Lung (tissue), 12 donors: Measurements from ENCODE around the gene SNED1. TPM values are rescaled to one million over a fixed set of nuclear protein-coding genes. Genes with fewer than 3 reads are reported as not detected.

Source experiments
- ATAC-seq: fragments of 200-7000 bp; cut with Tn5 transposase; one replicate; pipeline ENCODE4 v1.9.1; 2020; ENCODE audit warnings: moderate number of reproducible peaks; ENCODE audit not compliant: insufficient read depth, low FRiP score
- DNase-seq, 3 donors: peaks; one replicate each; pipeline ENCODE4 v3.0.0-alpha.2; 2013 to 2017
- H3K27ac ChIP-seq, 2 donors: one replicate each; pipeline ENCODE4 v1.5.1; 2013; ENCODE audit warnings: mild to moderate bottlenecking in 2 of 2, moderate library complexity in 2 of 2, control low read depth in 1 of 2, inconsistent platforms in 1 of 2, low read depth in 1 of 2, low read length in 1 of 2
- H3K27me3 ChIP-seq, 3 donors: one replicate each; pipeline ENCODE4 v1.5.1; 2013; ENCODE audit warnings: low read length in 2 of 3; ENCODE audit not compliant: control insufficient read depth in 3 of 3, insufficient read depth in 3 of 3
- H3K36me3 ChIP-seq, 4 donors: one replicate each; pipeline ENCODE4 v1.5.1; 2013; ENCODE audit warnings: low read length in 4 of 4, mild to moderate bottlenecking in 1 of 4, moderate library complexity in 1 of 4; ENCODE audit not compliant: control insufficient read depth in 4 of 4, insufficient read depth in 4 of 4
- H3K4me1 ChIP-seq, 5 donors: one replicate each; pipeline ENCODE4 v1.5.1; 2013; ENCODE audit warnings: low read length in 5 of 5, mild to moderate bottlenecking in 2 of 5, moderate library complexity in 1 of 5; ENCODE audit not compliant: control insufficient read depth in 5 of 5, insufficient read depth in 5 of 5
- H3K4me3 ChIP-seq: one replicate; pipeline ENCODE4 v1.5.1; 2013; ENCODE audit warnings: mild to moderate bottlenecking, control low read depth, moderate library complexity
- H3K9ac ChIP-seq, 2 donors: one replicate each; pipeline ENCODE4 v1.5.1; 2013; ENCODE audit warnings: low read length in 2 of 2, control low read depth in 1 of 2; ENCODE audit not compliant: insufficient read depth in 1 of 2
- H3K9me3 ChIP-seq, 4 donors: one replicate each; pipeline ENCODE4 v1.5.1; 2013; ENCODE audit warnings: low read length in 3 of 4, mild to moderate bottlenecking in 1 of 4, moderate library complexity in 1 of 4; ENCODE audit not compliant: control insufficient read depth in 4 of 4, insufficient read depth in 3 of 4
- CTCF ChIP-seq: IDR thresholded peaks from 2 replicates; pipeline ENCODE4 v1.5.1; 2012; ENCODE audit warnings: mild to moderate bottlenecking; ENCODE audit errors: control extremely low read depth, extremely low read depth
- WGBS, 2 donors: extraction: QIAGEN DNeasy Blood & Tissue Kit; methylation state at CpG; one replicate each; pipeline ENCODE4 v1.1.7; 2013; 5-methylcytosine and 5-hydroxymethylcytosine counted together
- polyA plus RNA-seq, 2 donors: library from polyadenylated mRNA; stranded (reverse); fragments of 200-250 nt; gene quantifications; one replicate each; pipeline ENCODE4 v1.2.1, GENCODE V29; 2013
- total RNA-seq, 2 donors: library from RNA; depleted of rRNA in 1 of 2; stranded (reverse); fragments of >200 nt in 1 of 2; gene quantifications; one replicate each; pipeline ENCODE4 v1.2.1, GENCODE V29; 2014 to 2021
- donor health status: control.
- donor health status: control.
- donor health status: Bipolar disorder and iron deficiency.
- donor health status: healthy.
- donor health status: DM: yes; HTN: yes; CAD: no.

Gene SNED1
- total and polyA plus RNA-seq, 4 donors, result 5.9 to 74.6 (median 34.7) TPM

DNA sequence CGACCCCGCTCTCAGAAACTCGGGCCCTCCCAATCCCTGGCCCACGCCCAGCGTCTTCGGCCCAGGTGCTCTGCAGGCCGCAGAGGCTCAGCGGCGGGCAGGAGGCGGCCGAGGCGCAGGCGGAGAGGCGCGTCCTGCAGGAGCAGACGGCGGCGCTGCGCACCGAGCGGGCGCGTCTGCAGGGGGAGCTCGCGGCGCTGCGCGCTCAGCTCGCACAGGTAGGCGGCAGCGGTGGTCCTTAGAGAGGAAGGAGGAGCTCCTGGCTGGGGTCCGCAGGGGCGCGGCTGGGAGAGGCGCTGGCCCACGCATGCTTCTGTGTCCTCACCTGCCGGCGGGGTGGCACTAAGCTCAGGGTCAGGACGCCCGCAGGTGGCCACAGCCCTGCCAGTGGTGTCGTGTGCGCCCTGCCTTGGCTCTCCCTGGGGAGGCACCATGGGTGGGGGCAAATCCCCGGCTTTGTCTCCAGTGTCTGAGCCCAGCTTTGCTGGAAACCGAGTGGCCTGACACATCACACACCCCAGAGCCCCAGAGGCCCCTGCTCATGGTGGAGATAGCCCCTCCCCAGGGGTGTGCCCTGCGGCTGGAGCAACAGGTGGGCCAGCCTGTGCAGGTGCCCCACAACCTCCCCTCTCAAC, 14.9 kb upstream of the SNED1 start:
- ATAC-seq, result peak; percentile 65
- peak; percentile 22 for TF ChIP-seq CTCF
- Histone ChIP-seq H3K9ac (no peak overlapping the region), H3K4me3 (no peak overlapping the region), H3K27me3 (peaks cover 0 to 4% (median 0%) of the 10 kb centered on the region in 3 donors), H3K4me1 (peaks cover 0 to 19% (median 10%) of the 10 kb centered on the region in 5 donors), H3K27ac (no peak overlapping the region), H3K9me3 (peaks cover 0 to 5% (median 0%) of the 10 kb centered on the region in 4 donors), H3K36me3 (no peaks in the 10 kb centered on the region)
- peak in 2 of 3 donors; percentile 58 to 69 for DNase-seq
- 10% methylated on average over 39 to 45 of the region's 45 CpGs for WGBS, 2 donors

GRCh38 chr2:240983996-240984498, 14.4 kb upstream of the SNED1 start:
- no peak for TF ChIP-seq CTCF
- no peak for DNase-seq
- 53 to 54% methylated on average over 18 of the region's 18 CpGs for WGBS, 2 donors

GRCh38 chr2:240985881-240986786, 12.3 kb upstream of the SNED1 start:
- H3K4me3 ChIP-seq, result no peak overlapping the region
- H3K9me3 ChIP-seq, result peaks cover 0 to 5% (median 0%) of the 10 kb centered on the region in 4 donors
- H3K27ac ChIP-seq, result peak overlapping the region in 1 of 2 donors; percentile 27
- no peak for ATAC-seq
- H3K4me1 ChIP-seq, result peaks cover 0 to 19% (median 12%) of the 10 kb centered on the region in 5 donors
- peaks cover 0 to 4% (median 0%) of the 10 kb centered on the region in 3 donors for H3K27me3 ChIP-seq
- no peak for DNase-seq
- 83 to 91% methylated on average over 20 of the region's 20 CpGs for WGBS, 2 donors
- TF ChIP-seq CTCF, result no peak
- H3K36me3 ChIP-seq, result no peaks in the 10 kb centered on the region
- H3K9ac ChIP-seq, result no peak overlapping the region

More at GRCh38 chr2:240983996-240984498, 14.4 kb upstream of the SNED1 start:
- Histone ChIP-seq H3K36me3 (no peaks in the 10 kb centered on the region), H3K9ac (no peak overlapping the region), H3K4me1 (peaks cover 0 to 19% (median 10%) of the 10 kb centered on the region in 5 donors), H3K27me3 (peaks cover 0 to 4% (median 0%) of the 10 kb centered on the region in 3 donors), H3K4me3 (no peak overlapping the region), H3K27ac (peak overlapping the region in 1 of 2 donors; percentile 9), H3K9me3 (peaks cover 0 to 5% (median 0%) of the 10 kb centered on the region in 4 donors)
- no peak for ATAC-seq
